ENCODE results near the gene CLGN. TPM values are rescaled to one million over a fixed set of nuclear protein-coding genes. Genes with fewer than 3 reads are reported as not detected.

The CLGN gene
- polyA plus RNA-seq, 3 donors, result 3.4 to 4.1 (median 3.5) TPM

GRCh38 chr4:140342620-140343019 lies 84.8 kb downstream of the CLGN start:
- no peak for DNase-seq

Other genes with a start within 250 kb of the CLGN start
- gene SCOC, start 54.0 kb downstream of the CLGN start, polyA plus RNA-seq (ENCODE audit: insufficient read length in 3 of 3), result 100 to 1,000 TPM; 123 to 132 (median 127) TPM
- gene MGAT4D, start 70.6 kb upstream of the CLGN start, polyA plus RNA-seq (ENCODE audit: insufficient read length in 3 of 3), result not detected
- gene ELMOD2, start 96.5 kb upstream of the CLGN start, polyA plus RNA-seq (ENCODE audit: insufficient read length in 3 of 3), result 10 to 100 TPM; 39.1 to 45.5 (median 42.9) TPM
- under 1 TPM in 2 of 3 donors, not detected in 1; 0.15 to 0.17 TPM for gene UCP1, start 141.3 kb upstream of the CLGN start, polyA plus RNA-seq (ENCODE audit: insufficient read length in 3 of 3)

All from renal pelvis (tissue), 4 donors.